ENCODE measurements around the gene TIRAP.
A peak's percentile ranks its signal among the peaks of the same experiment; 100 is the strongest.

TIRAP gene

DNA sequence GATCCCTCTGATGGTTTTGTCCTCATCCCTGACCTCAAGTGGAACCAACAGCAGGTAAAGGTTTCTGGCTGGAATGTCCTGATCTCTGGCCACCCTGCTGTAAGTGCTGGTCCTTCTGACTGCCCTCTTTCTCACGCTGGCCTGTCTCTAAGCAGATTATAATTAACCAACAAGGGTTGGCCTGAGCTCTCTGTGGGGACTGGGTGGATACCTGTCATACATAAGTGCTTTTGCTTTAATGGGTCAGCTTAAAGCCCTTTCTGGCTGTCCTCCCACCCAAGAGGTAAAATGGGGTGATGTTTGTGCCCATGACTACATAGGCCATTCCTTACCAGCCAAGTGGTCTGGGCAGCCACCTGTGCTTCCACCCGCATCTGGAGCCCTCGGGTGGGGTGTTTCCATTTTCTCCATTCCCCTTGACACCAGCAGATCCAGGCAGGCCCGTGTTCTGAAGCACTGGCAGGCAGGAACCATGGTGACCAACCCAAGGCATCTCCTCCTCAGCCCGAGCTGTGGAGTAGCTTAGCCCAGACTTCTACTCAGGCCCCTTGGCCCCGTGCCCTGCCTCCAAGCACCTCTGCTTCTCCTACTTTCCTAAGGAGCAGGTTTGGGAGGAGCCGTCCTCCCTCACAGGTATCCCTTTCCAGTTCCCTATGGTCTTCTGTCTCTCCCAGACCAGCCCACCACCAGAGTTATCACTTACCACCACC, 55.6 kb downstream of the TIRAP start:
- no peak overlapping the region for H3K4me3 ChIP-seq (ENCODE audit: low read depth, low read length)
- no peak for DNase-seq (ENCODE audit: low read depth)

DNA sequence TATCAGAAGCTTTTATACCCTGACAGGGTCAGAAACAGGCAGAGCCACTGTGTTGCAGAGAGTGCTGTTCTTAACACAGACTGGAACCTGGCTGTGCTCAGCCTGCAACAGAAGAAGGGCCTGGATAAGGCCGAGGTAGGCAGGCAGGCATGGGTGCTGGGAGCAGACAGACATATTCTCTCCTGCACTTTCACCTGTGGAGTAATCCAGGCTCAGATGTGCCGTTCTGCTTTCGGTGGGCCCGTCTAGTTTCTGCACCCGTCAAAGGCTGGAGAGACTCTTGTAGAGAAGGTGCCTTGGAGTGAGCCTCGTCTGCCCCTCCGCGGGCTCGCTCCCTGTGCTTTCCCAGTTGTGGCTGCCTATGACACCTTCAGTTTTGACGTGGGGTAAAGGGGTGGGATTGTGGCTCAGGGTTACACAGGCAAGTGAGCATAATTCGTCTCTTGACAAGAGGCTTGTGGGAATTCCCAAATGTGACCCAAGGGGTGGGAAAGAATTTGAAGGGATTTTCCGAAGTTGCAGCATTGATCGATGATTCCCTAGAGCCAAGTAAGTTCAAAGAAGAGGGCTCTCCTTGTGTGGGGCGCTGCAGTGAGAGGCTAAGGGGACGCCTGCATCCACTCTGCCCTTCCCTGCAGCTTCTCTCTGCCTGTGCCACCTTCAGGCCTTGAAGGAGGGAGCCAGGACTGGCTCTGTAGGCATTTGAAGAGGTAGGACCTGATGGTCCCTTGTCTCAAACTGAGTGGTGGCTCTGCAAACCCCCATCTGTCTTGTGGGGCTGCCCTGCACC, 56.4 kb downstream of the TIRAP start:
- no peak overlapping the region for H3K4me3 ChIP-seq (ENCODE audit: low read depth, low read length)
- no peak for DNase-seq (ENCODE audit: low read depth)

DNA sequence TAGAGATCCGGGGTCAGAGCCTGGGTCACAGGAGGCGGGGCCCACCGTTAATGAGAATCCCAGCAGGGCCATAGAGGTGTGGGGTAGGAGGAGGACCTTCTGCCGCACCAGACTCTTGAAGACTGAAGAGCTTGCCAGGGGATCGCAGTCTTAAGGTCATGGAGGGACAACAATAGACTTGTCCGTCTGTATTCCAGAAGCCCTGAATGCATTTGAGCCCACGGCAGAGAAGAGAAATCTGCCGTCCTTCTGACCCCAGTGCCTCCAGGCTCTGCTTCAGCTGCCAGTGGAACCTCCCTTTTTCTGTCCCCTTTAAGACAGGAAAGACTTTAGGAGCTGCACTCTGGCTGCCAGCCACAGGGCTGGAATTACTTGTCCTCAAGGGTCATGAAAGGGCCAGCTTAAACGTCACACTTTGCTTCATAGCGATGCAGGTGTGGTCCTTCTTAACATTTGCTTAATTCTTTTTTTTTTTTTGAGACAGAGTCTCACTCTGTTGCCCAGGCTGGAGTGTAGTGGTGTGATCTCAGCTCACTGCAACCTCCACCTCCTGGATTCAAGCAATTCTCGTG, 57.1 kb downstream of the TIRAP start:
- no peak for DNase-seq (ENCODE audit: low read depth)
- no peak overlapping the region for H3K4me3 ChIP-seq (ENCODE audit: low read depth, low read length)

DNA sequence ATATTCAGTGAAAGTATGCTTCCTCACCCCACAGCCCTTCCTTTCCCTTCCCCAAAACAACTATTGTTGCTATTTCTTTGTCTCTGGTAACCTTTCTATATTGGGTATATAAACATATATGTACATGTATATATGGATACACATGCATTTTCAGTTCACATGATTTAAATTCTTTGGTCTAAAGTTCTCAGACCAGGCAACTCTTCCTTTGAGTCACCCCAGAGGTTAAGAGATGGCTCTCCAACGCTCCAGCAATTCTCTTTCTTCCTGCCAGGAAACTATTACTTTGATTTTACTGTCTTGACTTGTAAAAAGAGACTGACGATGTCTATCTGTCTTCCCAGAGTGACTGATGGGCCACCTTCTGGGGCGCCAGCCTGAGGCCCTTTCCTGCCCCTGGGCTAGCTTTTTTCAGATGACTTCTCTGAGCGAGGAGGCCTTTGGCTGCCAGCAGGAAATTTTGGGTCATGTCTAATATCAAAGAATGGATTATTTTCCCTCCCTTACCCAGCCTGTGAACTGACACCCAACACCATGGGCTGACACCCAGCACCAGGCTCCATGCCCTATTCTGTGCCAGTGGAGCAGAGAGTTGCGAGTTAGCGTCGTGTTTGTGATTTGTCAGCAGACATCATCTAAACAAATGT, 58.2 kb downstream of the TIRAP start:
- DNase-seq (ENCODE audit: low read depth): no peak
- no peak overlapping the region for H3K4me3 ChIP-seq (ENCODE audit: low read depth, low read length)

DNA sequence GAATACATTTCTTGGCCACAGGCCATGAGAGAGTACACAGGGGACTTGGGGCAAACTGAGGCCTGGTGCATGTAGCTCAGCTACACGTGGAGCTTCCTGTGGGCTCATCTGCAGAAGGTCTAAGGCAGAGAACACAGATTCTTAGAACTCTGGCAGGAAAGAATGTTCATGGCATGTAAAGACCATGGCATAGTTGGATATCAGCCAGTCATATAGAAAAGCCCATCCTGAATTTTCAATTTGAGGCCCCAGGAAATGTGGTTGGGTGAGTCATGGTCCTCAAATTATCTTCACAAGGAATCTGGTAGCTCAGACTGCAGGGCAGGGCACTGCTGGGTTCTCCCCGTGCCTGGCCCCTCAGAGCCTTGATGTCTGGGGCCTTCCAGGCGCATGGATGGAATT, 58.9 kb downstream of the TIRAP start:
- peak; percentile 70 for DNase-seq (ENCODE audit: low read depth)
- no peak overlapping the region for H3K4me3 ChIP-seq (ENCODE audit: low read depth, low read length)

DNA sequence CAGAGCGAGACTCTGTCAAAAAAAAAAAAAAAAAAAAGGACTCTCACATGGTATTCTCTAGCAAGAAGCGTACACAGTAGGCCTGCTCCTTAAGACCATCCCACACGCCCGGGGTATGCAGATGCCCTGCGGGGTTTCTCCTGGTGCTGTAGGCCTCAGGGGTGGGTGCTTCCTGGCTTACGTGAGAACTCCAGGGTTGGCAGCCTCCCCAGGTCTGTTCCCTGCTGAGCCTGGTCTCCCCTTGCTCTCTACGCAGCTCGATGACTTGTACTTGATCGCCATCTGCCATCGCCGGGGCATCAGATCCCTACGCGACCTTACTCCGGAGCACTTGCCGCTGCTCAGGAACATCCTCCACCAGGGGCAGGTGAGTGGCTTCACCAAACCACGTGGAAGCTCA, 60.2 kb downstream of the TIRAP start:
- no peak overlapping the region for H3K4me3 ChIP-seq (ENCODE audit: low read depth, low read length)
- no peak for DNase-seq (ENCODE audit: low read depth)

All from skeletal muscle cell (primary cell).